GM12872 (cell line): ENCODE results near the gene TEX2.

Source experiments
- CTCF ChIP-seq: IDR thresholded peaks from 3 replicates; pipeline ENCODE4 v1.5.1; 2011; ENCODE audit warnings: low read depth, mild to moderate bottlenecking, low read length, moderate library complexity; ENCODE audit not compliant: insufficient read depth

The TEX2 gene

GRCh38 chr17:64254755-64255154, 8.3 kb downstream of the TEX2 start:
- TF ChIP-seq CTCF, result no peak

GRCh38 chr17:64253470-64253869, 9.6 kb downstream of the TEX2 start:
- TF ChIP-seq CTCF, result no peak

GRCh38 chr17:64252831-64253230, 10.2 kb downstream of the TEX2 start:
- no peak for TF ChIP-seq CTCF

GRCh38 chr17:64250233-64250835, 12.7 kb downstream of the TEX2 start:
- TF ChIP-seq CTCF, result no peak

GRCh38 chr17:64247836-64248235, 15.2 kb downstream of the TEX2 start:
- no peak for TF ChIP-seq CTCF

- TF ChIP-seq CTCF, result no peak
Observed at GRCh38 chr17:64245218-64246145, 17.6 kb downstream of the TEX2 start.

- TF ChIP-seq CTCF, result no peak
Observed at GRCh38 chr17:64244165-64244564, 18.9 kb downstream of the TEX2 start.
